ENCODE results near the gene SLC9A4. TPM values are rescaled to one million over a fixed set of nuclear protein-coding genes. Genes with fewer than 3 reads are reported as not detected.

Gene SLC9A4
- total and polyA plus RNA-seq, 9 of the 15 experiments (the other 6 are each of a cell fraction or from before 2014, with no cell fraction given) = 0.04 to 0.15 (median 0.04) TPM; not detected in 5

DNA sequence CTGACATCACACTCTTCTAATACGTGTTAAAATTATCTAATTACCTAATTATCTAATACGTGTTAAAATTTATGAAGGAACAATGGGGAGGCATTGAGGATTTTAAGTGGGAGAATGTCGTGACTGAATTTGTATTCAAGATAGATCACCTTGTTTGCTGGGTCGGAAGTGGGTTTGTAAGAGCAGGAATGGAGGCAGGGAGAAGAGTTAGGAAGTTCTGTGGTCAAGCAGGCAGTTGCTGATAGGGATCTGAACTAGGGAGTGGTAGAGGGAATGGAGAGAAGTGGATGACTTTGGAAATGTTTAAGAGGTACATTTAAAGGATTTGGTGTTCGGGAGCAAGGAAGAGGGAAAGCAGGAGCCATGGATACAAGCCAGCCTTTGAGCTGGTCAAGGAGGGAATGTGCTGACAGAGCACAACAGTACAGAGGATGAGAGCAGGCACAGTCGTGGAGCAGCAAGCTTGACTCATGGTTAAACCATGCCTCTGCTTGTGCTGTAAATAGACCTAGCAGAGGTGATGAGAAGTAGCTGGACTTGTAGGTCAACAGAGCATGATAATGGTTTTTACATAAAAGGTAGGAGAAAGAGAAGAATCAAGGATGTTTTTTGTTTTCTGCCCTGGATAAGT, 33.8 kb upstream of the SLC9A4 start (continued):
- TF ChIP-seq EHMT2 (IDR thresholded peaks at IDR 0.05) = peak; percentile 48; the same call in 1 of the 2 replicates
- no peak for TF ChIP-seq XRCC3 (IDR thresholded peaks at IDR 0.05)
- TF ChIP-seq, protein P1, sequence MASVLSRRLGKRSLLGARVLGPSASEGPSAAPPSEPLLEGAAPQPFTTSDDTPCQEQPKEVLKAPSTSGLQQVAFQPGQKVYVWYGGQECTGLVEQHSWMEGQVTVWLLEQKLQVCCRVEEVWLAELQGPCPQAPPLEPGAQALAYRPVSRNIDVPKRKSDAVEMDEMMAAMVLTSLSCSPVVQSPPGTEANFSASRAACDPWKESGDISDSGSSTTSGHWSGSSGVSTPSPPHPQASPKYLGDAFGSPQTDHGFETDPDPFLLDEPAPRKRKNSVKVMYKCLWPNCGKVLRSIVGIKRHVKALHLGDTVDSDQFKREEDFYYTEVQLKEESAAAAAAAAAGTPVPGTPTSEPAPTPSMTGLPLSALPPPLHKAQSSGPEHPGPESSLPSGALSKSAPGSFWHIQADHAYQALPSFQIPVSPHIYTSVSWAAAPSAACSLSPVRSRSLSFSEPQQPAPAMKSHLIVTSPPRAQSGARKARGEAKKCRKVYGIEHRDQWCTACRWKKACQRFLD (CRISPR knock-in tag; IDR thresholded peaks at IDR 0.05) = peak; percentile 63
- TF ChIP-seq, protein P2, sequence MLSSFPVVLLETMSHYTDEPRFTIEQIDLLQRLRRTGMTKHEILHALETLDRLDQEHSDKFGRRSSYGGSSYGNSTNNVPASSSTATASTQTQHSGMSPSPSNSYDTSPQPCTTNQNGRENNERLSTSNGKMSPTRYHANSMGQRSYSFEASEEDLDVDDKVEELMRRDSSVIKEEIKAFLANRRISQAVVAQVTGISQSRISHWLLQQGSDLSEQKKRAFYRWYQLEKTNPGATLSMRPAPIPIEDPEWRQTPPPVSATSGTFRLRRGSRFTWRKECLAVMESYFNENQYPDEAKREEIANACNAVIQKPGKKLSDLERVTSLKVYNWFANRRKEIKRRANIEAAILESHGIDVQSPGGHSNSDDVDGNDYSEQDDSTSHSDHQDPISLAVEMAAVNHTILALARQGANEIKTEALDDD (IDR thresholded peaks at IDR 0.05) = peak; percentile 55; the same call in 1 of the 2 replicates
- peak; percentile 39; the same call in 1 of the 2 replicates for TF ChIP-seq ETV1 (tag; conservative IDR thresholded peaks at IDR 0.05; ENCODE audit: low read depth)
- TF ChIP-seq ZNF589 (CRISPR knock-in tag; IDR thresholded peaks at IDR 0.05; ENCODE audit: low read depth) = peak; percentile 70; the same call in 1 of the 2 replicates
- no peak for TF ChIP-seq ZNF778 (CRISPR knock-in tag; IDR thresholded peaks at IDR 0.05)
- TF ChIP-seq, protein P3, sequence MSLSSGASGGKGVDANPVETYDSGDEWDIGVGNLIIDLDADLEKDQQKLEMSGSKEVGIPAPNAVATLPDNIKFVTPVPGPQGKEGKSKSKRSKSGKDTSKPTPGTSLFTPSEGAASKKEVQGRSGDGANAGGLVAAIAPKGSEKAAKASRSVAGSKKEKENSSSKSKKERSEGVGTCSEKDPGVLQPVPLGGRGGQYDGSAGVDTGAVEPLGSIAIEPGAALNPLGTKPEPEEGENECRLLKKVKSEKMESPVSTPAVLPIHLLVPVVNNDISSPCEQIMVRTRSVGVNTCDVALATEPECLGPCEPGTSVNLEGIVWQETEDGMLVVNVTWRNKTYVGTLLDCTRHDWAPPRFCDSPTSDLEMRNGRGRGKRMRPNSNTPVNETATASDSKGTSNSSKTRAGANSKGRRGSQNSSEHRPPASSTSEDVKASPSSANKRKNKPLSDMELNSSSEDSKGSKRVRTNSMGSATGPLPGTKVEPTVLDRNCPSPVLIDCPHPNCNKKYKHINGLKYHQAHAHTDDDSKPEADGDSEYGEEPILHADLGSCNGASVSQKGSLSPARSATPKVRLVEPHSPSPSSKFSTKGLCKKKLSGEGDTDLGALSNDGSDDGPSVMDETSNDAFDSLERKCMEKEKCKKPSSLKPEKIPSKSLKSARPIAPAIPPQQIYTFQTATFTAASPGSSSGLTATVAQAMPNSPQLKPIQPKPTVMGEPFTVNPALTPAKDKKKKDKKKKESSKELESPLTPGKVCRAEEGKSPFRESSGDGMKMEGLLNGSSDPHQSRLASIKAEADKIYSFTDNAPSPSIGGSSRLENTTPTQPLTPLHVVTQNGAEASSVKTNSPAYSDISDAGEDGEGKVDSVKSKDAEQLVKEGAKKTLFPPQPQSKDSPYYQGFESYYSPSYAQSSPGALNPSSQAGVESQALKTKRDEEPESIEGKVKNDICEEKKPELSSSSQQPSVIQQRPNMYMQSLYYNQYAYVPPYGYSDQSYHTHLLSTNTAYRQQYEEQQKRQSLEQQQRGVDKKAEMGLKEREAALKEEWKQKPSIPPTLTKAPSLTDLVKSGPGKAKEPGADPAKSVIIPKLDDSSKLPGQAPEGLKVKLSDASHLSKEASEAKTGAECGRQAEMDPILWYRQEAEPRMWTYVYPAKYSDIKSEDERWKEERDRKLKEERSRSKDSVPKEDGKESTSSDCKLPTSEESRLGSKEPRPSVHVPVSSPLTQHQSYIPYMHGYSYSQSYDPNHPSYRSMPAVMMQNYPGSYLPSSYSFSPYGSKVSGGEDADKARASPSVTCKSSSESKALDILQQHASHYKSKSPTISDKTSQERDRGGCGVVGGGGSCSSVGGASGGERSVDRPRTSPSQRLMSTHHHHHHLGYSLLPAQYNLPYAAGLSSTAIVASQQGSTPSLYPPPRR (CRISPR knock-in tag; IDR thresholded peaks at IDR 0.05; ENCODE audit: borderline replicate concordance) = no peak

All from K562 (cell line).